Breast epithelium (tissue), 4 donors: ENCODE data around the gene TEC. TPM values are rescaled to one million over a fixed set of nuclear protein-coding genes. Genes with fewer than 3 reads are reported as not detected.

ENCODE experiments used
- DNase-seq, 2 donors: peaks; one replicate each; pipeline ENCODE4 v3.0.0-alpha.2; 2019; ENCODE audit warnings: low spot score in 2 of 2
- H3K27ac ChIP-seq, 2 donors: fragments of 200-600 bp; sonication (generic) in 1 of 2; one replicate each; pipeline ENCODE4 v1.5.1; 2016 to 2019; ENCODE audit warnings: mild to moderate bottlenecking in 1 of 2
- H3K27me3 ChIP-seq, 2 donors: fragments of 200-600 bp; sonication (generic) in 1 of 2; one replicate each; pipeline versions ENCODE4 v1.5.1 to v1.6.0; 2017 to 2019; ENCODE audit warnings: control low read depth in 1 of 2, mild to moderate bottlenecking in 1 of 2
- H3K36me3 ChIP-seq: fragments of 200-600 bp; one replicate; pipeline ENCODE4 v1.5.1; 2019
- H3K4me1 ChIP-seq, 2 donors: fragments of 200-600 bp; sonication (generic); one replicate each; pipeline ENCODE4 v1.5.1; 2016 to 2019; ENCODE audit warnings: control low read depth in 1 of 2
- H3K4me3 ChIP-seq, 3 donors: fragments of 200-600 bp; sonication (generic); 1 replicate in 2 of 3; 2 replicates in 1 of 3; pipeline ENCODE4 v1.5.1; 2016 to 2019; ENCODE audit warnings: mild to moderate bottlenecking in 3 of 3, moderate library complexity in 2 of 3
- H3K9me3 ChIP-seq, 2 donors: fragments of 200-600 bp; sonication (generic) in 1 of 2; one replicate each; pipeline ENCODE4 v1.5.1; 2016 to 2019; ENCODE audit warnings: control low read depth in 1 of 2
- CTCF ChIP-seq, 3 donors: fragments of 450-650 bp; IDR thresholded peaks; one replicate each; pipeline ENCODE4 v1.5.1; 2016 to 2017; ENCODE audit warnings: antibody characterized with exemption in 3 of 3, mild to moderate bottlenecking in 3 of 3, moderate library complexity in 3 of 3
- POLR2A ChIP-seq: fragments of 450-650 bp; IDR thresholded peaks from one replicate; pipeline ENCODE4 v1.6.1; 2016; ENCODE audit warnings: antibody characterized with exemption, mild to moderate bottlenecking, moderate library complexity
- POLR2AphosphoS5 ChIP-seq, 3 donors: sonication (generic); formaldehyde crosslinking; IDR thresholded peaks; one replicate each; pipeline ENCODE4 v1.6.1; 2017; ENCODE audit warnings: antibody characterized with exemption in 3 of 3
- intact Hi-C: fragments of 100-400 bp; cut with DNase I; formaldehyde crosslinking; loops from one replicate; pipeline ENCODE4 v1.15.1; 2023; ENCODE audit warnings: low total_unique reads
- total RNA-seq, 3 donors: library from RNA; depleted of rRNA; stranded (reverse); fragments of >200 nt; gene quantifications; one replicate each; pipeline ENCODE4 v1.1.0, GENCODE V29; 2016

TEC gene
- total RNA-seq, 3 donors from 2014 or later: 2.9 to 5.4 (median 5.1) TPM

- H3K4me3 ChIP-seq: no peak overlapping the region
- TF ChIP-seq POLR2AphosphoS5 (IDR thresholded peaks at IDR 0.05): no peak
- TF ChIP-seq POLR2A: no peak
- TF ChIP-seq CTCF (IDR thresholded peaks at IDR 0.05): no peak
- no peak for DNase-seq
- H3K9me3 ChIP-seq: peaks cover 0 to 35% of the 10 kb centered on the region in 2 donors
- peaks cover 6% of the 10 kb centered on the region for H3K36me3 ChIP-seq
- no peak overlapping the region for H3K27ac ChIP-seq
- H3K27me3 ChIP-seq: no peaks in the 10 kb centered on the region
- H3K4me1 ChIP-seq: no peaks in the 10 kb centered on the region
- intact Hi-C loops: no loop called here
These were observed 117.4 kb downstream of the TEC start for GRCh38 chr4:48152259-48152658.

GRCh38 chr4:48149827-48150370, 119.7 kb downstream of the TEC start:
- H3K27ac ChIP-seq: no peak overlapping the region
- no peak for TF ChIP-seq POLR2A
- no peak for TF ChIP-seq POLR2AphosphoS5 (IDR thresholded peaks at IDR 0.05)
- no peak for TF ChIP-seq CTCF (IDR thresholded peaks at IDR 0.05)
- H3K4me3 ChIP-seq: no peak overlapping the region
- intact Hi-C loops: no loop called here
- H3K9me3 ChIP-seq: peaks cover 0 to 20% of the 10 kb centered on the region in 2 donors
- H3K27me3 ChIP-seq: no peaks in the 10 kb centered on the region
- no peaks in the 10 kb centered on the region for H3K4me1 ChIP-seq
- H3K36me3 ChIP-seq: no peaks in the 10 kb centered on the region
- DNase-seq: no peak

GRCh38 chr4:48147621-48148020, 122.0 kb downstream of the TEC start:
- Histone ChIP-seq H3K4me1 (no peaks in the 10 kb centered on the region), H3K27me3 (no peaks in the 10 kb centered on the region), H3K9me3 (no peaks in the 10 kb centered on the region), H3K27ac (no peak overlapping the region), H3K4me3 (no peak overlapping the region), H3K36me3 (no peaks in the 10 kb centered on the region)
- TF ChIP-seq POLR2AphosphoS5 (IDR thresholded peaks at IDR 0.05): no peak
- no peak for TF ChIP-seq POLR2A
- TF ChIP-seq CTCF (IDR thresholded peaks at IDR 0.05): no peak
- intact Hi-C loops: no loop called here
- DNase-seq: no peak

GRCh38 chr4:48141048-48141447, 128.6 kb downstream of the TEC start:
- Histone ChIP-seq H3K27me3 (no peaks in the 10 kb centered on the region), H3K36me3 (no peaks in the 10 kb centered on the region), H3K4me3 (no peak overlapping the region), H3K27ac (no peak overlapping the region), H3K9me3 (no peaks in the 10 kb centered on the region), H3K4me1 (no peaks in the 10 kb centered on the region)
- DNase-seq: no peak
- TF ChIP-seq POLR2AphosphoS5 (IDR thresholded peaks at IDR 0.05): no peak
- peak in 2 of 3 donors; percentile 34 to 61 for TF ChIP-seq CTCF (IDR thresholded peaks at IDR 0.05)
- no peak for TF ChIP-seq POLR2A
- intact Hi-C loops: no loop called here

- H3K4me1 ChIP-seq: no peaks in the 10 kb centered on the region
- TF ChIP-seq POLR2AphosphoS5 (IDR thresholded peaks at IDR 0.05) (no peak), POLR2A (no peak), CTCF (IDR thresholded peaks at IDR 0.05) (no peak)
- H3K27ac ChIP-seq: no peak overlapping the region
- H3K9me3 ChIP-seq: no peaks in the 10 kb centered on the region
- H3K4me3 ChIP-seq: no peak overlapping the region
- H3K36me3 ChIP-seq: no peaks in the 10 kb centered on the region
- intact Hi-C loops: no loop called here
- no peak for DNase-seq
- H3K27me3 ChIP-seq: no peaks in the 10 kb centered on the region
These were observed 129.9 kb downstream of the TEC start for GRCh38 chr4:48139691-48140090.
